Body of pancreas (tissue), 4 donors: Measurements from ENCODE around the gene RASGRP4.

Experiments used
- CTCF ChIP-seq, 7 experiments: fragments of 450-650 bp in 4 of 7; fragments of 200-600 bp in 3 of 7; sonication (generic) in 3 of 7; IDR thresholded peaks; one replicate each; pipeline ENCODE4 v1.5.1; 2016 to 2019; ENCODE audit warnings: antibody characterized with exemption in 7 of 7
- POLR2A ChIP-seq, 3 donors: fragments of 450-650 bp; IDR thresholded peaks; one replicate each; pipeline ENCODE4 v1.6.1; 2016; ENCODE audit warnings: antibody characterized with exemption in 3 of 3, mild to moderate bottlenecking in 2 of 3

- no peak for TF ChIP-seq CTCF (IDR thresholded peaks at IDR 0.05)
- TF ChIP-seq POLR2A (IDR thresholded peaks at IDR 0.05), result no peak
Measured at GRCh38 chr19:38383184-38383583, 42.8 kb downstream of the RASGRP4 start.
